ENCODE measurements around the gene FOXD1. TPM values are rescaled to one million over a fixed set of nuclear protein-coding genes. Genes with fewer than 3 reads are reported as not detected.

FOXD1 gene
- 0.09 and 0.11 TPM in 2 replicates for total RNA-seq

GRCh38 chr5:73448463-73449136 lies at the start of gene FOXD1:
TSS of gene FOXD1 (minus strand) at chr5:73448777. CDS start at chr5:73448362, 415 bp downstream.

Other genes starting within 250 kb of the FOXD1 start
- gene BTF3, start 49.7 kb upstream of the FOXD1 start, total RNA-seq = 225 and 332 TPM in 2 replicates
- gene ANKRA2, start 116.9 kb upstream of the FOXD1 start, total RNA-seq = 13.1 and 15.6 TPM in 2 replicates
- 13.8 and 16.6 TPM in 2 replicates for gene UTP15, start 117.0 kb upstream of the FOXD1 start, total RNA-seq
- gene ARHGEF28, start 177.4 kb upstream of the FOXD1 start, total RNA-seq = 36.6 and 52.0 TPM in 2 replicates

Measured in dermis lymphatic vessel endothelial cell (primary cell).